Left lung (tissue), 10 donors: Measurements from ENCODE around the gene ADCK1. TPM values are rescaled to one million over a fixed set of nuclear protein-coding genes. Genes with fewer than 3 reads are reported as not detected.
"Not testable (repeated sequence)": the region's sequence is repeated elsewhere in the genome, so short reads cannot be mapped to it uniquely, and the experiment has no call there.

Experiments
- ATAC-seq: fragments of 200-7000 bp; cut with Tn5 transposase; one replicate; pipeline ENCODE4 v1.9.1; 2020; ENCODE audit warnings: moderate library complexity
- DNase-seq, 4 donors: peaks; one replicate each; pipeline ENCODE4 v3.0.0-alpha.2; 2013 to 2020
- H3K27ac ChIP-seq, 2 donors: fragments of 200-600 bp; sonication (generic) in 1 of 2; one replicate each; pipeline versions ENCODE4 v1.5.0 to v1.8.0; 2020 to 2021
- H3K27me3 ChIP-seq, 2 donors: fragments of 200-600 bp; sonication (generic) in 1 of 2; one replicate each; pipeline versions ENCODE4 v1.5.0 to v1.8.0; 2020 to 2021
- H3K36me3 ChIP-seq, 2 donors: fragments of 200-600 bp; sonication (generic) in 1 of 2; one replicate each; pipeline versions ENCODE4 v1.5.0 to v1.8.0; 2020 to 2021
- H3K4me1 ChIP-seq, 2 donors: fragments of 200-600 bp; one replicate each; pipeline ENCODE4 v1.8.0; 2021
- H3K4me3 ChIP-seq, 2 donors: fragments of 200-600 bp; sonication (generic) in 1 of 2; one replicate each; pipeline versions ENCODE4 v1.5.0 to v1.8.0; 2020 to 2021; ENCODE audit warnings: mild to moderate bottlenecking in 1 of 2
- H3K9me3 ChIP-seq, 2 donors: fragments of 200-600 bp; sonication (generic) in 1 of 2; one replicate each; pipeline versions ENCODE4 v1.5.0 to v1.8.0; 2020 to 2021
- CTCF ChIP-seq, 2 donors: fragments of 200-600 bp; sonication (generic) in 1 of 2; IDR thresholded peaks; one replicate each; pipeline versions ENCODE4 v1.5.0 to v1.8.0; 2021; ENCODE audit warnings: antibody characterized with exemption in 2 of 2
- intact Hi-C, 2 donors: fragments of 100-400 bp; cut with DNase I; formaldehyde crosslinking; loops; one replicate each; pipeline versions ENCODE4 v1.11.2 to v1.14.2; 2022
- polyA plus RNA-seq, 6 donors: library from polyadenylated mRNA; unstranded; fragments of 120-200 nt; gene quantifications; one replicate each; pipeline ENCODE4 v1.2.1, GENCODE V29; 2013; ENCODE audit not compliant: insufficient read length in 6 of 6
- total RNA-seq, 2 donors: library from RNA; stranded (reverse); fragmentation: NEBNext Ultra II Directional; extraction: Animal tissue kit (Norgen Biotek cat#: 25700); gene quantifications; one replicate each; pipeline ENCODE4 v1.2.1, GENCODE V29; 2021
- donor health status: DM: no; HTN: yes; CAD: no.
- donor health status: DM: no; HTN: no; CAD: no.

The ADCK1 gene
- total and polyA plus RNA-seq, 8 donors = 4.8 to 10.3 (median 6.9) TPM

GRCh38 chr14:77786148-77786547 lies 13.8 kb upstream of the ADCK1 start:
- Histone ChIP-seq H3K4me1 (no peaks in the 10 kb centered on the region), H3K27ac (no peak overlapping the region), H3K4me3 (no peak overlapping the region), H3K36me3 (no peaks in the 10 kb centered on the region), H3K27me3 (no peaks in the 10 kb centered on the region), H3K9me3 (no peaks in the 10 kb centered on the region)
- ATAC-seq (no peak), DNase-seq (no peak)
- no peak for TF ChIP-seq CTCF (IDR thresholded peaks at IDR 0.05)
- intact Hi-C loops = no loop called here

GRCh38 chr14:77790566-77791224 lies 9.2 kb upstream of the ADCK1 start:
- Histone ChIP-seq H3K27ac (no peak overlapping the region), H3K9me3 (no peaks in the 10 kb centered on the region), H3K4me1 (no peaks in the 10 kb centered on the region), H3K4me3 (no peak overlapping the region), H3K27me3 (peaks cover 0 to 6% of the 10 kb centered on the region in 2 donors), H3K36me3 (no peaks in the 10 kb centered on the region)
- ATAC-seq = no peak
- no peak for TF ChIP-seq CTCF (IDR thresholded peaks at IDR 0.05)
- no peak for DNase-seq
- intact Hi-C loops = no loop called here

- Histone ChIP-seq H3K36me3 (no peaks in the 10 kb centered on the region), H3K4me1 (no peaks in the 10 kb centered on the region), H3K27ac (no peak overlapping the region), H3K27me3 (peaks cover 0 to 6% of the 10 kb centered on the region in 2 donors), H3K9me3 (no peaks in the 10 kb centered on the region), H3K4me3 (no peak overlapping the region)
- TF ChIP-seq CTCF (IDR thresholded peaks at IDR 0.05) = no peak
- intact Hi-C loops = no loop called here
- peak; percentile 35 for ATAC-seq
- no peak for DNase-seq
Observed at GRCh38 chr14:77791225-77791600, 8.7 kb upstream of the ADCK1 start.

- ATAC-seq, H3K4me3 ChIP-seq, H3K27me3 ChIP-seq, H3K9me3 ChIP-seq, DNase-seq, H3K36me3 ChIP-seq, intact Hi-C loops, H3K4me1 ChIP-seq, H3K27ac ChIP-seq: not testable (repeated sequence)
Observed at GRCh38 chr14:77793255-77793654, 6.7 kb upstream of the ADCK1 start.

GRCh38 chr14:77794357-77794756 lies 5.6 kb upstream of the ADCK1 start:
- Histone ChIP-seq H3K36me3 (no peaks in the 10 kb centered on the region), H3K4me1 (peaks cover 0 to 2% of the 10 kb centered on the region in 2 donors), H3K27ac (no peak overlapping the region), H3K4me3 (no peak overlapping the region), H3K27me3 (peaks cover 0 to 6% of the 10 kb centered on the region in 2 donors), H3K9me3 (no peaks in the 10 kb centered on the region)
- DNase-seq (no peak), ATAC-seq (no peak)
- intact Hi-C loops = no loop called here
- TF ChIP-seq CTCF (IDR thresholded peaks at IDR 0.05) = no peak

- Histone ChIP-seq H3K27ac (peak overlapping the region; percentile 83 to 91), H3K4me3 (peak overlapping the region; percentile 66 to 81), H3K4me1 (peaks cover 0 to 15% of the 10 kb centered on the region in 2 donors)
- ATAC-seq, H3K27me3 ChIP-seq, DNase-seq, H3K9me3 ChIP-seq, H3K36me3 ChIP-seq, intact Hi-C loops: not testable (repeated sequence)
Observed at GRCh38 chr14:77799456-77799855, 453 bp upstream of the ADCK1 start.
